Activated CD8-positive, alpha-beta memory T cell treated with anti-CD3 and anti-CD28 coated beads for 4 hours (primary cell): ENCODE measurements around the gene TTC21A.

ENCODE experiments used
- DNase-seq, 2 donors: peaks; one replicate each; pipeline ENCODE4 v3.0.0-alpha.2; 2020; ENCODE audit warnings: low read depth in 2 of 2

The TTC21A gene

DNA sequence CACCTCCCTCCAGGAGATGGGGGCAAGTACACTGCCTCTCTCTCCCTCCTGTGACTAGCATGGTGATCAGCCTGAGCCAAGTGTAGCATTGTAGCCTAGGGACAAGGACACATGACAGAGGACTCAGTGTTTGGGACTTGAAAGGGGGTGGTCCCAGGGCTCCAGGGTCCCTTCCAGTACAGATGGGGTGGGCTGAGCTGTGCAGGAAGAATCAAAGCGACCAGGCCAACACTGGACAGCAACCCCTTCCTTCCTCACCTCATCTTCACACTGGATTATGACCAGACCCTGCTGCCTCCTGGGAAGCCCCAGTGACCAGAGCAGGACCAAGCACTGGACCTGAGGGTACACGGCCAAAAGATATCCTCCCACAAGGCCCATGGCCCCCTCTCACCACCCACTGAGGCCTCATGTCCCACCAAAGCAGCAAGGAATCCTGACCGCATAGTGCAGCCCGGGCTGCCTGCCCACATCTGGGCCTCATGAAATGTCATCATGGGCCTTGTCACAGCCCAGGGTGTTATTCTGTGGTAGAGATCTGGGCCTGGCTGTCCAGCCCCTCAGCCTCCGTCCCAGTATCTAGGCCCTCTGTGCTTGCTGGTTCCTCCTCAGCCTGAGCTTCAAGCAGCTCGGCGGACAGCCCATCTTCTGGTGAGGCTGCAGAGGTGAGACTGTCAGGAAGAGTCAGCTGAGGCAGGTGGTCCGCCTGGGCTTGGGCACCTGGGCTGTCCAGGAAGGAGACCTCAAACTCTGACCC is 9.6 kb upstream of the TTC21A start:
- no peak for DNase-seq

DNA sequence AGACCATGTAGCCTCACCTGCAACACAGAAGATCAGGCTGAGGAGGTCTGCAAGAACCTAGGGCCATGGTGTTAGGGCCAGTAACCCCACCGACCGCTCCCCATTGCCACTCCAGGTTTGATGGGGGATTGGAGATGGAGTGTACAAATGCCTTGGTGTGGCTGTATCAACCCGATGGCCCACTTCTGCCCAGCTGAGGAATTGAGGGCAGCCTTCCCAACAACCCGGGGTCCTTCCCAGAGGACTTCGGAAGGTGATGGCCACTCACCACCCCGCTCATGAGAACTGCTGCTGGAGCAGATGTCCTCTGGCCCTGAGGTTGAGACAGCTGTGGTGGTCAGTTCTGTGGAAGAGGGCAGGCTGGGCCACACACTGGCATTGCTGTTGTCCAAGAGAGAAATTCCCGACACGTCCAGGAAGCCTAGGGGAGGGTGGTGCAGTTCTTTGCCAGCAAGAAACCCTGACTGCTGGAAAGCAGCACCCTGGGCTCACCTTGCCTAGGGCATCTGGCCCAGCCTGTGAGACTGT is 8.9 kb upstream of the TTC21A start:
- DNase-seq: no peak

DNA sequence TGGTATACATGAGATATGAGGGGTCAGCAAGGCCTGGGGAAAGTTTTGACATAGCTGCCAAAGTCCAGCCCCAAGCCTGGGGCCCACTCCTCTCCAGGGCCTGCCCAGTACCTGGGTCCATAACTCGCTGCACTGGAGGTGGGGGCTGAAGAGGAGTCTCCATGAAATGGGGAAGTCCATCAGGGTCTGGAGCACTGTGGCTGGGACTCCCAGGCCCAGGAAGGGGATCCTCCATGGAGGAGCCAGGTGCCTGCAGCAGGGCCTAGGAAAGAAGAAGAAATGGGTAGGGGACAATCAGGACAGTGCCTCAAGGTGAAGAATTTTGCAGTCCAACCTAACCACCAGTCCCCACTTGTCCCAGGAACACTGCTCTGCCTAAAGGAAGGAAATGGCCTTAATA is 8.2 kb upstream of the TTC21A start:
- DNase-seq: no peak

DNA sequence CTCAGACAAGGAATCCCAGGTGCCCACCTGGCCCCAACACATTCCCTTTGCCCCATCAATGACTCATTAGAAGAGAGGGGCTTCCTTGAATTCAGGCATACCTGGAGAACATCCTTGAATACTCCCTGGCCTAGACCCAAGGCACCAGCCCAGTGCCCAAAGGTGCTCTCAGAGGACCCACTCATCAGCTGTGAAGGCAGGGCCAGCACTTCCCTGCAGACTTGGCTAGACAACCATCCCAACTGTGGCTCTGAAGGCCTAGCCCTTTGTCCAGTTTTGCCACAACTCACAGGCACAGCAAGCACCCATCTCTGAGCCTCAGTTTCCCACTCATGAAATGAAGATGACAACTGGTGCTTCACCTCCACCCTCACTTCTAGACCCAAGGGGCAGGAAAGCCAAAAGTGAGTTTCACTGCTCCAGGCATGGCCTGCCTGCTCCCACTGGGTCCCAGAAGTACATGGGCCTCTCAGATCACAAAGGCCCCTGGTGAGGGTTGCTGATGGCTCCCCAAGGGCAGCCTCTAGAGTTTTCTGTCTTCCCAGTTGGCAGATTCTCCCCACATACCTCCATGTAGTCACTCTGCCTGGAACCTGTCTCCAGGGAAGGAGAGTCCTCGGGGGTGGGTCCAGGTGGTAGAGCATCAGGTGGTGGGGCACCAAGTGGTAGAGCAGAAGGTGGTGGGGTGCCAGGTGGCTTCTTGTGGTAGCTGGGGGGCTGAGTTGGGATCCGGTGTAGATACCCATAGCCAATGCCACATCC is 7.6 kb upstream of the TTC21A start:
- DNase-seq: no peak

DNA sequence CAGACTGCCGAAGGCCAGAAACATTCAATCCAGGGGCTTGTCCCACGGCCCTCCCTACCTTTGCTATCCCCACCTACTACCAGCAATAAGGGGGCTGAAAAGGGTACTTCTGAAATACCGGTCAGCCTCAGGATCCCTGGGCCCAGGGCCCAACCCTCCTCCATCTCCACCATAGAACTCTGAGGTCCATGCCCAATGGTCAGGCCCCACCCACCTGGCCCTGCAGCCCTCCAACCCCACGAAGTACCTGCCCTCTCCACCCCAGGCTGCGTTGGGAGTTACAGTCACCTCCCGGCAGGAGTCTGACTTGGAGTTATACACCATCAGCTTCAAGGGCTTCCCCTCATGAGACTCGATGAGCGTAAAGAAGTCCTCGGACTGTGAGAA is 7.0 kb upstream of the TTC21A start:
- no peak for DNase-seq

DNA sequence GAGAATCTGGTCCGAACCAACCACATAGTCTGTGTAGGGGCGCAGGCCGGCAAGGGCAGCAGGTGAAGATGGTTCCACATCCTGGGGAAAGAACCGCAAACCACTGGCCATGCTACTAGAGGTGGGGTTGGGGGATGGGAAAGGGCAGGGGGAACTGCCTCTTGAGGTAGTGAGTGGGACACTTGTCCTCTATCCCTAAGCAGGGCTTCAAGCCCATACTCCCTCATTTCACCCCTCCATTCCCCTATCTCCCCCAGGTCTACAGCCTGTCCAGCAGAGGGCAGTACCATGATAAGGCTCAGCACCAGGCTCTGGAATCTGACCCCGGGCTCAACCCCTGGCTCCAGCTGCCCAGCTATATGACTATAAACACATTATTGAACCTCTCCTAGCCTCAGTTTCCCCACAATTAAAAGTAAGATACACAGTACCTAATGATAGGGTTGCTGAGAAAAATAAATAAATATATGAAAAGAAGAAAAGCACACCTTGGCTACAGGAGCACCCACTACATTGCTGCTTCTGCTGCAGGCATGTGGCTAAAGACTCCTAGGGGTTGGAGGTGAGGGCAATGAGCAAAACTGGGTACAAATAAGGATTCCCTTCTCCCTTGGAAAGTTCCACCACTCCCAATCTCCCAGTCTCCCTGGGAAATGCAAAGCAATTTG is 6.3 kb upstream of the TTC21A start:
- peak in 1 of 2 donors; percentile 26 for DNase-seq

DNA sequence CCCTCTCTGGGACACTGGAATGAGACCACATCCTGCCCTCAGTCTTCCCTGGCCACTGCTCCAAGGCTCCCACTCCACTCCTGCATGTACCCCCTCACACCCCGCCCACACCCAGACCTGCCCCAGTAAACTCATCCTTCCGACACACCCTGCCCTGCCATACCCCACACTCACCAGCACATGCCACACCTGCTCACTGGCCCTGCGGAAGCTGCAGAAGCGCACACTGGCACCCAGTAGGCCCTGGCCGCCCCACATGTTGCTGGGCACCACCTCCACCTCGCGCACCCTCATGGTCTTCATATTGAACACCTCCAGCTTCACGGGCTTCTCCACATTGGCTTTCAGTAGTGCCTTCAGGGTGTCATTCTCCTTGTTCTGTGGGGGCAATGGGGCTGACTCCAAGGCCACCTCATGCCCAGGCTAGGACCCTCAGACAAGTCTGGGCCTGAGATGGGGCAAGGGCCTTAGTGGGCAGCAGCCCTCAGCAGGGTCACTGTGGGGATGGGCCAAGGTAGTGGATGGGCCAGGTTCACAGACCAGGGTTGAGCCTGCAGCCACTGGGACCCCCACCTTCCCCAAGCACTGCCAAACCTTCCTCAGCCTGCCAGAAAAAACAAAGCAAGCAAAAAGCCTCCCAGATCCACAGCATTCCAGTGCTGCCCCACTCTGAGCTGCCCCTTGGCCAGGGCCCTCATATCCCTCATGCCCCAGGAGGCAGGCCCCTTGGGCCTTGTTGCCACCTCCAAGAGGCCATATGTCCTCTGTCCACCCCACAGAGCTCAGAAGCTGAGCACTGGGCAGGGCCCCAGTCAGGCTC is 4.8 kb upstream of the TTC21A start:
- no peak for DNase-seq

DNA sequence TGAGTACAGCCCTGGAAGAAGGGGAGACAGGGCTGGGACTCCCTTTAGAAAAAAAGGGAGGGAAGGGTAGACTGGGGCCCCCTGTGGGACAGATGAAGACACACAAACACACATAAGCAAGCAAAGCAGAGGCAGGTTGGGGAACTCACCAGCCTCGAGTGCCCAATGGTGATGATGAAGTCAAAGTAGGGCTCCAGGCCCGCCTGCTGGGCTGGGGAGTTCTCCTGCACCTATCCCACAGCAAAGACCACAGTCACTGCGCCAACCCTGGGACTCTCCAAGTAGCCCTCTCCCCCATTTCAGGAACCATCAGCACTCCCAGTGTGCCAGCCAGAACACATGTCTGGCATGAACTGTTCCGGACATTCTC is 4.2 kb upstream of the TTC21A start:
- DNase-seq: no peak

DNA sequence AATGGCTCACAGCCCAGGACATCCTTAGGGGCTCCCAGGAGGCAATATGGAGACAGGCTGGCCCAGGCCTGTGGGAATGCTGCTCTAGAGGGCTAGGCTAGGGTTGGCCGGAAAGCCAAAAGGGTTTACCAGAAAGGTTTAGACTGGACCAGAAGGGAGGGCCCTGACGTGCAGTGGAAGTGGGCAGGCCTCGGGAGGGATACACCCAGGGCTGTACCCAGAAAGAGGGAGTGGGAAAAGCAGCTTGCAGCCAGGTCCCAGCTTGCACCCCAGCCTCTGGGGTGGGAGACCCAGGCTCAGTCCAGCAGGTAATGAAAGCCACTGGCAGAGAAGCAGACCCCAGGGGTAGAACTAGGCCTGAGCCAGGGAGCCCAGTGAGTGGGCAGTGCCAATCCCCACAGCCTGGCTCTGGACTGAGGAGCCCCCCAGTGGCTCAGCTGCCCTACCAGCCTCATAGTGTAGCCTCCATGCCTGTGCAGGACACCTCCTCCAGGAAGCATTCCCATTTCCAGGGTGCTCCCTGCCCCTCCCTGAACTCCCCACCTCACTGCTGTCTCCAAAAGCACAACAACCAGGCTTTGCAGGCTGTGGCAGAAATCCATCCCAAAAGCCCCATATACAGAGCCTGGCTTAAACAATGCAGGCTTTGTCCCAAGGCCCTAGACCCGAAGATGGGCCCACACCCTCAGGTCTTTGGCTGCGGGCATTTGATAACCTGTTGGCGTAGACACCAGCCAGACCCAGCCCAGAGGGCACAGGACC is 3.5 kb upstream of the TTC21A start:
- no peak for DNase-seq

DNA sequence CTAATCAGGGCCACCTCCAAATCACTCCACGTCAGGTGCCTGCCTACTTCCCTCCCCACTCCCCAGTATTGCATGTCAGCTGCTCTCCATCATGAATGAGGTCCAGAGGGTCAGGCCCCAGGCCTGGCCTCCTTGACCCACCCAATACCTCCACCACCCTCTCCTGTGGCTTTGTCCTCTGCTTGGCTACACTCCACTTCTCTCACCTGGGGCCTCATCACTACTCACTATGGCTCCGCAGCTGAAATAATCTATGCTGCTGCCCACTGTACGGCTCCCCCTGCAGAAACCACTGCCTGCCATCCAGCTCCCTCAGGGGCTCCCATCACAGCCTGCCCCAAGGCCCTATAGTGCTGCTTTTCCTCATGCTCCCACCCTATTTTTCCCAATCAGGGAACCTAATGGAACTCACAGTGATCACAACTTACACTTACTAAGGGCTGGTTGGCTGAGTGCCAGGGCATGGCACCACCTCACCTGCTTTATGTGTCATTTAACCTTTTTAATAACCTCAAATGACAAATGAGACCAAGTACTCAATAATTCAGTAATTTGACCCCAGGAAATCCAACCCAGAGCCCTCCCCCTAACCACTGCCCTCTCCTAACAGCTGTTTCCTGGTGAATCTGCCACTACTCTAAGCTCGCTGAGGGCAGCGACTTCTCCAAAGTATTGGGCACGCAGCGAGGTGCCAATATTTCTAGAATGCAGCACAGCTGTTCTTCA is 2.4 kb upstream of the TTC21A start:
- no peak for DNase-seq

DNA sequence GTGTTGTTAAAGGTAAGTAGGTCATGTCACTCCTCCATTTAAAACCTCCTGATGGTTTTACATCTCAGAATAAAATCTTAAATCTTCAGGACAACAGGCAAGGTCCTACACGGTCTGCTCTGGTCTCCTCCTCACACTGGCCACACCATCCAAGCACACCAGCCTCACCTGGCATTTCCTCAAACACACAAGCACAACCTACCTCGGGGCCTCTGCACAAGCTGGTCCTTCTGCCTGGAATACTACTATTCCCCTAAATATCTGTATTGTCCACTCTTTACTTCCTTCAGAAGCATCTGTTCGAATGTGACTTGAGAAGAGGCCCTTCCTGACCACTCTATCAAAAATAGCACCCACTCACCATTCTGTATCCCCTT is 1.8 kb upstream of the TTC21A start:
- DNase-seq: no peak

DNA sequence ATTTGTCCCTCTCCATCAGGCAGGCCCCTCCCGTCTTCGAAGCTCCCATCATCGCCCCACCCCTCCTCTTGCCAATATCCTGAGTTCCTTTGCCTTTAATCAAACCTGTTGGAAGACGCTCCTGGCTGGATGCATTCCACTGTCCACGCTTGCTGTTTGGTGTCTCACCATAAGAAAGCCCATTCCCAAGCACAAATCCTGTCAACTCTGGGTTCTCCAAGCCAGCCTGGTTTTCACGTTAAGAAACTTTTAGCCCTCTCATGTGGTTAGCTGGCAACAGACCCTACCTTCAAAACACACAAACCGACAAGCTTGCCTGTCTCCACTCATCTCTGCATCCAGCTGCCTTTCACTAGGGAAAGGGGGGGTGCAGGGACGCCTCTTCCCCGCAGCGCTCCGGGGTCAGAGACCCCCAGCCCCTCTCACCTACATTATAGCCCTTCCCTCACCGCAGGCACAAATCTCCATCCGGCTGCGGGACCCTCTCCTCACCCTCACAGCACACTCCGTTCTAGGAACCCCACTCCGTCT is 1.1 kb upstream of the TTC21A start:
- no peak for DNase-seq

DNA sequence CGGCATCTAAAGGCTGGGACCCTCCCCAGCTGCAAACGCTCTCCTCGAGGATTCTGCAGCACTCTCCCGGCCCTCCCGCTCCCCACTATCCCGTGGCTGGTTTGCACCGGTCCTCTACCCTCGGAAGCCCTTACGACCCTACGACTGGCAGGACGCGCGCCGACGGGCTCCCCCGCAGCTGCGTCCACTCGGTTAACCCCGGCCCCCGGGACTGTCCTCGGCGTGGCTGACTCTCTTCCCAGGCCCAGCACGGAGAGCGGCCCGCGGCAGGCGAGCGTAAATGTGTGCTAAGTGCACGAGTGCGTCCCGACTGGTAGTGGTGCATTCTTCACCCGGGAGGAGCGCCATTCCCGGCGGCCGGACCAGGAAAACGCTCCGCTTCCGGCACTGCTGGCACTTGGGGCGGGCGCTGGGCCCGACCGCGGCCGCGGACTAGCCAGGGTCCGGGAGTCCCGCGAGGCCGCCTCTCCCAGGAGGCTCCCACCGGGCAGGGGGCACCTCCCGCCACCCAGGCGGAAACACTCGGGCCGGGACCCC is 561 bp upstream of the TTC21A start:
- no peak for DNase-seq

DNA sequence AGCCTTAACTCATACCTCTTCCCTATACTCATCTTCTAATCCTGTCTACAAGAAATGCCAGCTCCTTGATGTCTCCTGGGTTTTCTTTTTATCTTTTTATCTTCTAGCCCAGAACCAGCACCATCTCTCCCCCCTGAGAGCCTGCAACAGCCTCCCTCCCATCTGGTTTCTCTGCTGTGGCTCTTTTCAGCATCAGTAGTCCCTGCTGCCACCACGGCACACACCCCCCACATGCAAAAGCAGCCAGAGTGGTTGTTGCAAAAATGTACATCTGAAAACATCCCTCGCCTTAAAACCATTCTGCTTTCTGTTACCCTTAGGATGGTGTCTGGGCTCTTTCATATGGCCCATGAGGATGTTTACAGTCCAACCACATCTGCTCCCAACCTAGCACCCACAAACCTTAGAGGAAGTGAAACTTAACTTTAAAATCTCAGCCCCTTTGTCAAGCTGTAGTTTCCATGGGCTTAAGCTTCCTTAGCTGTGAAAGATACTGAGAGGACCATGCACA is 775 bp downstream of the TTC21A start:
- no peak for DNase-seq

DNA sequence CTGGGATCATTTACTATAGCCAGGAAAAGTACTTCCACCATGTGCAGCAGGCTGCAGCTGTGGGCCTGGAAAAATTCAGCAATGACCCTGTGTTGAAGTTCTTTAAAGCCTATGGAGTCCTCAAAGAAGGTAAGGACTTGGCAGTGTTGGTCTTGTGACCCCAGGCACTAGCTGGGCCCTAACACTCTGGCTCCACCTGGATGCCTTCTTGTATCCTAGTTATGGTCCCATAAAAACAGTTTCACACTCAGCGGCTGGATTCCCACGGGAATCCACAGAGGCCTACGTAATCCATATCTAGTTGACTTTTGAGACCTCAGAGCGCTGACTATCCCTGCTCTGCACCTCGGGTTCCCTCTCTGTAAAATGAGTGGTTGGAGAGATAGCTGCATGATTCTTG is 1.6 kb downstream of the TTC21A start:
- no peak for DNase-seq

DNA sequence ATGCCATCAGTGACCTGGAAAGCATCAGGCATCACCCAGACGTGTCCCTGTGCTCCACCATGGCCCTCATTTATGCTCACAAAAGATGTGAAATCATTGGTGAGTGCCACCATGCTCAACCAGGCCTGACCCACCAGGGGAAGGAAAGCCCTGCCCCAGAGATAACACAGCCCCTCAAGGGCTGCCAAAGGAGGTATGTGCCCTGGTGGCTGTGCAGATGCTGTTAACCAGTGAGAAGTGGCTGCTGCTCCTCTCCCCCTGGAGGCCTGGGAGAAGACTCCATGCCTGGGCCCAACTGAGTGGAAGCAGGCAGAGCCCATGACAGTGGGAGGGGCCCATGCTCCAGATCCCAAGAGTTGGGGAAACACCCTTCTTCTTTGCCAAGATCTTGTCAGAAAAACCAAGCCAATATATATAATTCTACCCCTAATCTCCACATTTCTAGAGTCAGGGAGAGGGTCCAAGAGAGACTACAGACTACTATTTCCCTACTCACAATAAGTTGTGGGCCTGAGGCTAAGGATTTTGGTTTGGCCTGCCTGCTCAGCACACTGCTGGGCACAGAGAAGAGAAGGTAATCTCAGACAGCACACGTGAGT is 2.7 kb downstream of the TTC21A start:
- DNase-seq: no peak

DNA sequence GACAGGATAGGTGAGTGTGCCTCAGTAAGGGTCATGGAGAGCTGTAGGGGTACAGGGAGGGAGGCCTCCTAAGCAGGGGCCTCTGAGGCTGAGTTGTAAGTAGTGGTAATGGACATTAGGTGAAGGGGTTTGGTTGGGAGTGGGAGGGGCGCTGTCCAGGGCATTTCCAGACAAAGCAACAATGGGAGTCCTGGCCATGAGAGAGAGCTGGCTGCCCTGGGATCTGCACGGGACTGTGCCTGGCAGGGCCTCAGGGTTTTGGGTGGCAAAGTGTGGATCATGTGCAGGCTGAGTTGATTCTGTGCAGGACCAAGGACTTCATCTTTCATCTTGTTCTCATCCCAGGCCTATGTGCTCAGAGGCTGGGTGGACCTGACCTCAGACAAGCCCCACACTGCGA is 4.6 kb downstream of the TTC21A start:
- no peak for DNase-seq

DNA sequence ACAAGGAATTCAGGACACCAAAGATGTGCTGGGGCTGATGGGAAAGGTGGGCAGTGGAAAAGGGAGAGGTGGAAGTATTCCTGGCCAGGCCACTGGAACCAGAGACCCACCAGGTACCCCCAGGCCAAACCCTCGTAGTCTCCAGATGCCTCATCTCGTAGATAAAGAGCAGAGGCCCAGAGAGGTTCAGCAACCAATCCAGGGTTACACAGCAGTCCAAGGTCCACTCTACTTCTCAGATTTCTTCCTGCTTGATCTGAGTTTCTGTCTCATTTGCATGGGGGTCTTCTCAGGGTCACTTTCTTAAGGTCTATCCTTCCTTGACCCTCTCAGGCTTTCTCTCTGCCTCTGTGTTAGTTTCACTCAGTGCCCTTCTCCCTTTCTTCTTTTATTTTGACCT is 5.1 kb downstream of the TTC21A start:
- DNase-seq: no peak

DNA sequence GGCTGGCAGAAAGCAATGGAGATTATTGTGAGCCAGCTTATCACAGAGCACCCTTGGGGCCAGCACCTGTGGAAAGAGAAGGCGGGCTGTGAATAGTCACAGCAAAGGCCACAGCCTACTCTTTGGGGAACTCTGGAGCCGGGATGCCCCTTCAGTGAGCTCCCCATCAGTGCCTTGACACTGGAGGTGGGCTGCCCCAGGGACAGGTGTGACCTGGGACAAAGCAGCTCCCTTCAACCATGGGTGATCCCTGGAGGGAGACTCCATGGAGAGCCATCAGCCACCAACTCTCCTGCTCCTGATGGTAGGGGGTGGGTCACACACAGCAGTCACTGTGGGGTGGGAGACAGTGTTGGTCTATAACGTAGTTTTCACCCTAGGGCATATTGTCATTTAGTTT is 5.8 kb downstream of the TTC21A start:
- no peak for DNase-seq
